SK-N-SH treated with all-trans-retinoic acid at 6 μM for 48 hours (cell line): Measurements from ENCODE around the gene ATP2B3.

Experiments used
- ARNTL ChIP-seq: fragments of 450-650 bp; formaldehyde crosslinking; IDR thresholded peaks from 2 replicates; pipeline ENCODE4 v1.5.0; 2020; ENCODE audit warnings: low read depth, mild to moderate bottlenecking, moderate library complexity, borderline replicate concordance
- SNAI2 ChIP-seq: fragments of 250-450 bp; sonication (Bioruptor Pico); IDR thresholded peaks from 2 replicates; pipeline ENCODE4 v1.5.0; 2020; ENCODE audit warnings: mild to moderate bottlenecking, moderate library complexity
- ZFP3 ChIP-seq: fragments of 250-450 bp; sonication (Bioruptor Pico); IDR thresholded peaks from 2 replicates; pipeline ENCODE4 v1.5.0; 2020; ENCODE audit warnings: mild to moderate bottlenecking, moderate library complexity
- ZNF8 ChIP-seq: fragments of 450-650 bp; formaldehyde crosslinking; IDR thresholded peaks from 2 replicates; pipeline ENCODE4 v1.5.0; 2020; ENCODE audit warnings: mild to moderate bottlenecking, moderate library complexity
- TF ChIP-seq, protein P1 (sequence below): fragments of 250-450 bp; sonication (Bioruptor Pico); IDR thresholded peaks from 2 replicates; pipeline ENCODE4 v1.5.1; 2020; ENCODE audit warnings: low read depth, mild to moderate bottlenecking, moderate library complexity

GRCh38 chrX:153491351-153491914 is 26.0 kb upstream of the ATP2B3 start:
- TF ChIP-seq ARNTL (CRISPR knock-in tag) (no peak), ZNF8 (CRISPR knock-in tag) (no peak), ZFP3 (CRISPR knock-in tag) (no peak), SNAI2 (CRISPR knock-in tag) (no peak)
- TF ChIP-seq, protein P1, sequence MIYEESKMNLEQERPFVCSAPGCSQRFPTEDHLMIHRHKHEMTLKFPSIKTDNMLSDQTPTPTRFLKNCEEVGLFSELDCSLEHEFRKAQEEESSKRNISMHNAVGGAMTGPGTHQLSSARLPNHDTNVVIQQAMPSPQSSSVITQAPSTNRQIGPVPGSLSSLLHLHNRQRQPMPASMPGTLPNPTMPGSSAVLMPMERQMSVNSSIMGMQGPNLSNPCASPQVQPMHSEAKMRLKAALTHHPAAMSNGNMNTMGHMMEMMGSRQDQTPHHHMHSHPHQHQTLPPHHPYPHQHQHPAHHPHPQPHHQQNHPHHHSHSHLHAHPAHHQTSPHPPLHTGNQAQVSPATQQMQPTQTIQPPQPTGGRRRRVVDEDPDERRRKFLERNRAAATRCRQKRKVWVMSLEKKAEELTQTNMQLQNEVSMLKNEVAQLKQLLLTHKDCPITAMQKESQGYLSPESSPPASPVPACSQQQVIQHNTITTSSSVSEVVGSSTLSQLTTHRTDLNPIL (CRISPR knock-in tag): no peak
